Activated CD8-positive, alpha-beta T cell treated with anti-CD3 and anti-CD28 coated beads, Interleukin-2, amount 10 ng/mL, durations not matched to agents 7 days and 5 days (primary cell): ENCODE data around the gene LMTK3. TPM values are rescaled to one million over a fixed set of nuclear protein-coding genes. Genes with fewer than 3 reads are reported as not detected.

Experiments used
- ATAC-seq: fragments of 150-1000 bp; cut with Tn5 transposase; one replicate; pipeline ENCODE4 v1.10.0; 2021; ENCODE audit warnings: moderate library complexity
- CTCF ChIA-PET: fragments of 350-600 bp; sonication (Branson Sonifier 250); formaldehyde crosslinking; loops from one replicate; lab custom pipeline; 2021; ENCODE audit warnings: antibody characterized with exemption; lab: Charles Lee
- POLR2A ChIA-PET: fragments of 350-600 bp; sonication (Branson Sonifier 250); formaldehyde crosslinking; loops from one replicate; lab custom pipeline; 2021; ENCODE audit warnings: antibody characterized with exemption; lab: Charles Lee
- DNase-seq: peaks from one replicate; pipeline ENCODE4 v3.0.0-alpha.2; 2020
- H3K27ac Mint-ChIP-seq: one replicate; pipeline ENCODE4 v1.8.0; 2021; ENCODE audit warnings: mild to moderate bottlenecking, mixed read lengths
- H3K27me3 Mint-ChIP-seq: one replicate; pipeline ENCODE4 v1.8.0; 2021; ENCODE audit warnings: low read depth, mixed read lengths
- H3K36me3 Mint-ChIP-seq: one replicate; pipeline ENCODE4 v1.8.0; 2021; ENCODE audit warnings: low read depth, mixed read lengths
- H3K4me1 Mint-ChIP-seq: one replicate; pipeline ENCODE4 v1.8.0; 2021; ENCODE audit warnings: low read depth, mixed read lengths
- H3K4me3 Mint-ChIP-seq: one replicate; pipeline ENCODE4 v1.8.0; 2021; ENCODE audit warnings: mild to moderate bottlenecking, mixed read lengths
- H3K9me3 Mint-ChIP-seq: one replicate; pipeline ENCODE4 v1.8.0; 2022; ENCODE audit warnings: mixed read lengths; ENCODE audit not compliant: insufficient read depth
- total RNA-seq, 2 experiments: library from RNA; stranded (reverse); gene quantifications; one replicate each; pipeline ENCODE4 v1.2.3, GENCODE V29; 2021

LMTK3 gene
- total RNA-seq, 2 experiments from 2014 or later = 2.8 to 3.7 TPM

GRCh38 chr19:48458016-48458415 lies 53.6 kb downstream of the LMTK3 start:
- H3K27ac Mint-ChIP-seq = no peak overlapping the region
- no peaks in the 10 kb centered on the region for H3K27me3 Mint-ChIP-seq
- no peak for ATAC-seq
- peaks cover 10% of the 10 kb centered on the region for H3K4me1 Mint-ChIP-seq
- H3K9me3 Mint-ChIP-seq = no peaks in the 10 kb centered on the region
- ChIA-PET POLR2A (no interaction called here), CTCF (no interaction called here)
- peaks cover 20% of the 10 kb centered on the region for H3K36me3 Mint-ChIP-seq
- no peak for DNase-seq
- no peak overlapping the region for H3K4me3 Mint-ChIP-seq

- ChIA-PET CTCF (no interaction called here), POLR2A (interaction anchor here (1.1 kb wide), 1 partner anchor 54 kb away, joined by 3 read pairs; no protein-coding TSS in a partner anchor)
- Mint-ChIP-seq H3K27ac (no peak overlapping the region), H3K36me3 (peaks cover 24% of the 10 kb centered on the region), H3K4me3 (no peak overlapping the region), H3K9me3 (no peaks in the 10 kb centered on the region), H3K4me1 (peaks cover 10% of the 10 kb centered on the region), H3K27me3 (no peaks in the 10 kb centered on the region)
- no peak for ATAC-seq
- DNase-seq = no peak
Measured at GRCh38 chr19:48456864-48457263, 54.8 kb downstream of the LMTK3 start.

- ChIA-PET POLR2A (interaction anchor here (1.0 kb wide), 1 partner anchor 10 kb away, joined by 3 read pairs; the partner anchor contains the start of gene GRWD1), CTCF (no interaction called here)
- peaks cover 10% of the 10 kb centered on the region for H3K4me1 Mint-ChIP-seq
- no peak overlapping the region for H3K27ac Mint-ChIP-seq
- no peak overlapping the region for H3K4me3 Mint-ChIP-seq
- DNase-seq (no peak), ATAC-seq (peak; percentile 22)
- peaks cover 33% of the 10 kb centered on the region for H3K36me3 Mint-ChIP-seq
- no peaks in the 10 kb centered on the region for H3K9me3 Mint-ChIP-seq
- no peaks in the 10 kb centered on the region for H3K27me3 Mint-ChIP-seq
Measured at GRCh38 chr19:48455908-48456562, 55.6 kb downstream of the LMTK3 start.

GRCh38 chr19:48455171-48455907 lies 56.3 kb downstream of the LMTK3 start, which contains the start of gene KCNJ14:
Gene KCNJ14 (plus strand): TSS chr19:48455574. CDS start chr19:48461725, 6,151 bp downstream.
- H3K27me3 Mint-ChIP-seq = no peaks in the 10 kb centered on the region
- H3K4me1 Mint-ChIP-seq = peaks cover 10% of the 10 kb centered on the region
- H3K27ac Mint-ChIP-seq = no peak within 1 kb of the TSS
- no peak for DNase-seq
- POLR2A ChIA-PET = interaction anchor here (1.0 kb wide), 1 partner anchor 9 kb away, joined by 3 read pairs; the partner anchor contains the start of gene GRWD1
- H3K4me3 Mint-ChIP-seq = no peak within 1 kb of the TSS
- H3K36me3 Mint-ChIP-seq = peaks cover 33% of the 10 kb centered on the region
- ATAC-seq = peak; percentile 6
- no peaks in the 10 kb centered on the region for H3K9me3 Mint-ChIP-seq
- CTCF ChIA-PET = no interaction called here

GRCh38 chr19:48454150-48454730 lies 57.4 kb downstream of the LMTK3 start:
- Mint-ChIP-seq H3K36me3 (peaks cover 37% of the 10 kb centered on the region), H3K27me3 (no peaks in the 10 kb centered on the region), H3K4me3 (no peak overlapping the region), H3K27ac (no peak overlapping the region), H3K4me1 (peaks cover 10% of the 10 kb centered on the region), H3K9me3 (no peaks in the 10 kb centered on the region)
- CTCF ChIA-PET = no interaction called here
- no peak for ATAC-seq
- DNase-seq = no peak
- POLR2A ChIA-PET = no interaction called here

GRCh38 chr19:48452289-48453190 lies 59.1 kb downstream of the LMTK3 start:
- H3K36me3 Mint-ChIP-seq = peaks cover 49% of the 10 kb centered on the region
- H3K27ac Mint-ChIP-seq = no peak overlapping the region
- H3K4me1 Mint-ChIP-seq = peaks cover 19% of the 10 kb centered on the region
- H3K27me3 Mint-ChIP-seq = no peaks in the 10 kb centered on the region
- no peaks in the 10 kb centered on the region for H3K9me3 Mint-ChIP-seq
- CTCF ChIA-PET = no interaction called here
- POLR2A ChIA-PET = no interaction called here
- no peak for ATAC-seq
- no peak overlapping the region for H3K4me3 Mint-ChIP-seq
- no peak for DNase-seq

GRCh38 chr19:48451624-48452023 lies 60.0 kb downstream of the LMTK3 start:
- peaks cover 47% of the 10 kb centered on the region for H3K36me3 Mint-ChIP-seq
- ATAC-seq (no peak), DNase-seq (no peak)
- ChIA-PET POLR2A (no interaction called here), CTCF (no interaction called here)
- no peaks in the 10 kb centered on the region for H3K9me3 Mint-ChIP-seq
- H3K4me3 Mint-ChIP-seq = no peak overlapping the region
- peaks cover 24% of the 10 kb centered on the region for H3K4me1 Mint-ChIP-seq
- H3K27me3 Mint-ChIP-seq = no peaks in the 10 kb centered on the region
- no peak overlapping the region for H3K27ac Mint-ChIP-seq

GRCh38 chr19:48450863-48451262 lies 60.8 kb downstream of the LMTK3 start:
- CTCF ChIA-PET = no interaction called here
- Mint-ChIP-seq H3K27ac (no peak overlapping the region), H3K36me3 (peaks cover 49% of the 10 kb centered on the region), H3K27me3 (no peaks in the 10 kb centered on the region), H3K4me3 (no peak overlapping the region), H3K9me3 (no peaks in the 10 kb centered on the region), H3K4me1 (peaks cover 30% of the 10 kb centered on the region)
- DNase-seq = no peak
- POLR2A ChIA-PET = no interaction called here
- ATAC-seq = no peak

- Mint-ChIP-seq H3K9me3 (no peaks in the 10 kb centered on the region), H3K27me3 (no peaks in the 10 kb centered on the region), H3K4me3 (no peak overlapping the region), H3K36me3 (peaks cover 49% of the 10 kb centered on the region), H3K27ac (no peak overlapping the region), H3K4me1 (peaks cover 35% of the 10 kb centered on the region)
- POLR2A ChIA-PET = no interaction called here
- DNase-seq = no peak
- no peak for ATAC-seq
- CTCF ChIA-PET = no interaction called here
Measured at GRCh38 chr19:48450441-48450840, 61.2 kb downstream of the LMTK3 start.

- CTCF ChIA-PET = no interaction called here
- Mint-ChIP-seq H3K4me3 (no peak overlapping the region), H3K4me1 (peaks cover 38% of the 10 kb centered on the region), H3K9me3 (no peaks in the 10 kb centered on the region), H3K27ac (no peak overlapping the region), H3K27me3 (peaks cover 9% of the 10 kb centered on the region), H3K36me3 (peaks cover 43% of the 10 kb centered on the region)
- POLR2A ChIA-PET = interaction anchor here (0.5 kb wide), 1 partner anchor 13 kb away, joined by 4 read pairs; no protein-coding TSS in a partner anchor
- DNase-seq (no peak), ATAC-seq (no peak)
Measured at GRCh38 chr19:48448563-48448962, 63.1 kb downstream of the LMTK3 start.

GRCh38 chr19:48446579-48446978 lies 65.1 kb downstream of the LMTK3 start:
- DNase-seq (no peak), ATAC-seq (no peak)
- H3K27ac Mint-ChIP-seq = peak overlapping the region; percentile 94
- peaks cover 17% of the 10 kb centered on the region for H3K27me3 Mint-ChIP-seq
- peaks cover 43% of the 10 kb centered on the region for H3K4me1 Mint-ChIP-seq
- CTCF ChIA-PET = interaction anchor here (1.3 kb wide), 1 partner anchor 83 kb away, joined by 4 read pairs; the partner anchor contains the start of genes SYNGR4 and TMEM143
- H3K4me3 Mint-ChIP-seq = peak overlapping the region; percentile 91
- POLR2A ChIA-PET = interaction anchor here (0.7 to 2.1 kb wide), 4 partner anchors 9 to 1176 kb away, joined by 3 to 5 read pairs (median 3); partner anchors contain the start of genes KCNJ14 and TMEM143
- H3K36me3 Mint-ChIP-seq = peaks cover 34% of the 10 kb centered on the region
- no peaks in the 10 kb centered on the region for H3K9me3 Mint-ChIP-seq
